Osteoblast (primary cell): Measurements from ENCODE around the gene GNAS-AS1. TPM values are rescaled to one million over a fixed set of nuclear protein-coding genes. Genes with fewer than 3 reads are reported as not detected.
A peak's percentile ranks its signal among the peaks of the same experiment; 100 is the strongest.
"Not testable (repeated sequence)": the region's sequence is repeated elsewhere in the genome, so short reads cannot be mapped to it uniquely, and the experiment has no call there.

Experiments used
- DNase-seq: peaks from one replicate; pipeline ENCODE4 v3.0.0; 2011; ENCODE audit warnings: low spot score, mixed read lengths; ENCODE audit not compliant: insufficient read length; ENCODE audit errors: missing footprints
- H2AFZ ChIP-seq: 2 replicates; pipeline ENCODE4 v1.6.0; 2011; ENCODE audit warnings: mild to moderate bottlenecking, low read length
- H3K27ac ChIP-seq: 2 replicates; pipeline ENCODE4 v1.5.1; 2011; ENCODE audit warnings: mild to moderate bottlenecking, low read depth, low read length, moderate library complexity
- H3K27me3 ChIP-seq: 2 replicates; pipeline ENCODE4 v1.6.0; 2012; ENCODE audit warnings: mild to moderate bottlenecking, control low read depth, inconsistent platforms, low read length, moderate library complexity; ENCODE audit not compliant: insufficient read depth
- H3K36me3 ChIP-seq: 2 replicates; pipeline ENCODE4 v1.5.1; 2011; ENCODE audit warnings: mild to moderate bottlenecking, low read length, control low read depth, moderate library complexity; ENCODE audit not compliant: insufficient read depth
- H3K4me1 ChIP-seq: 2 replicates; pipeline ENCODE4 v1.5.1; 2011; ENCODE audit warnings: mild to moderate bottlenecking, low read length, control low read depth, moderate library complexity; ENCODE audit not compliant: insufficient read depth
- H3K4me2 ChIP-seq: 2 replicates; pipeline ENCODE4 v1.6.0; 2011; ENCODE audit warnings: mild to moderate bottlenecking, low read length; ENCODE audit not compliant: insufficient read depth
- H3K4me3 ChIP-seq: fragments of 200-600 bp; sonication (generic); 3 replicates; pipeline ENCODE4 v1.5.1; 2012; ENCODE audit warnings: mild to moderate bottlenecking, low read length, inconsistent platforms; ENCODE audit not compliant: insufficient read depth
- H3K79me2 ChIP-seq: 2 replicates; pipeline ENCODE4 v1.6.0; 2012; ENCODE audit warnings: mild to moderate bottlenecking, low read length, control low read depth, inconsistent platforms; ENCODE audit not compliant: insufficient read depth
- H3K9me3 ChIP-seq: 2 replicates; pipeline ENCODE4 v1.5.1; 2011; ENCODE audit warnings: low read depth, low read length, control low read depth
- H4K20me1 ChIP-seq: 2 replicates; pipeline ENCODE4 v1.6.0; 2012; ENCODE audit warnings: mild to moderate bottlenecking, low read length, control low read depth; ENCODE audit not compliant: insufficient read depth
- CTCF ChIP-seq: IDR thresholded peaks from 2 replicates; pipeline ENCODE4 v1.5.1; 2011; ENCODE audit warnings: mild to moderate bottlenecking, low read depth, low read length, moderate library complexity; ENCODE audit errors: extremely low read depth
- total RNA-seq: library from RNA; depleted of rRNA; stranded (reverse); fragments of >200 nt; gene quantifications from 2 replicates; pipeline ENCODE4 v1.2.3, GENCODE V29; 2012

GNAS-AS1 gene
- total RNA-seq, 1 donor, result 0.72 TPM

GRCh38 chr20:58832457-58832856 lies 18.2 kb downstream of the GNAS-AS1 start:
- no peaks in the 10 kb centered on the region for H3K4me1 ChIP-seq
- peaks cover 9% of the 10 kb centered on the region for H4K20me1 ChIP-seq
- DNase-seq, result peak; percentile 17

GRCh38 chr20:58829531-58829941 lies 21.2 kb downstream of the GNAS-AS1 start:
- peak; percentile 77 for DNase-seq
- Histone ChIP-seq H3K27ac (no peak overlapping the region), H3K4me1 (no peaks in the 10 kb centered on the region), H3K9me3 (no peaks in the 10 kb centered on the region), H3K36me3 (peaks cover 5% of the 10 kb centered on the region), H3K79me2 (peaks cover 7% of the 10 kb centered on the region), H3K4me2 (no peak overlapping the region), H3K27me3 (peaks cover 7% of the 10 kb centered on the region), H3K4me3 (no peak overlapping the region), H4K20me1 (peaks cover 6% of the 10 kb centered on the region), H2AFZ (no peak overlapping the region)
- no peak for TF ChIP-seq CTCF

More at GRCh38 chr20:58832457-58832856, 18.2 kb downstream of the GNAS-AS1 start:
- Histone ChIP-seq H3K9me3 (no peaks in the 10 kb centered on the region), H3K4me2 (no peak overlapping the region), H3K79me2 (peaks cover 7% of the 10 kb centered on the region), H3K4me3 (no peak overlapping the region), H2AFZ (no peak overlapping the region), H3K27ac (no peak overlapping the region), H3K36me3 (peaks cover 5% of the 10 kb centered on the region), H3K27me3 (peaks cover 4% of the 10 kb centered on the region)
- TF ChIP-seq CTCF, result no peak

- H3K79me2 ChIP-seq, H3K4me2 ChIP-seq, H3K27ac ChIP-seq, H3K9me3 ChIP-seq, H3K27me3 ChIP-seq, H3K4me3 ChIP-seq, H3K36me3 ChIP-seq, H4K20me1 ChIP-seq, DNase-seq, H2AFZ ChIP-seq, H3K4me1 ChIP-seq: not testable (repeated sequence)
Measured at GRCh38 chr20:58828804-58829203, 21.9 kb downstream of the GNAS-AS1 start.

GRCh38 chr20:58828136-58828535 lies 22.6 kb downstream of the GNAS-AS1 start:
- TF ChIP-seq CTCF, result no peak

More at GRCh38 chr20:58828136-58828535, 22.6 kb downstream of the GNAS-AS1 start:
- H3K9me3 ChIP-seq, result no peaks in the 10 kb centered on the region
- DNase-seq, result no peak
- no peak overlapping the region for H3K4me3 ChIP-seq
- no peak overlapping the region for H3K4me2 ChIP-seq
- H3K36me3 ChIP-seq, result peaks cover 8% of the 10 kb centered on the region
- no peak overlapping the region for H2AFZ ChIP-seq
- peaks cover 6% of the 10 kb centered on the region for H3K27me3 ChIP-seq
- peaks cover 7% of the 10 kb centered on the region for H3K79me2 ChIP-seq
- H3K27ac ChIP-seq, result no peak overlapping the region
- H3K4me1 ChIP-seq, result no peaks in the 10 kb centered on the region
- peaks cover 5% of the 10 kb centered on the region for H4K20me1 ChIP-seq
